GM19328 (cell line): Measurements from ENCODE around the gene NPAS3.

Source experiments
- ATAC-seq: cut with Tn5 transposase; IDR thresholded peaks from one replicate; pipeline ENCODE4 v1.9.1; 2021; ENCODE audit warnings: mild to moderate bottlenecking, moderate library complexity; ENCODE audit not compliant: unreplicated experiment

Gene NPAS3

GRCh38 chr14:33240466-33240865 is 301.8 kb downstream of the NPAS3 start:
- ATAC-seq, result no peak

GRCh38 chr14:33241331-33241730 is 302.7 kb downstream of the NPAS3 start:
- no peak for ATAC-seq

- no peak for ATAC-seq
Measured at GRCh38 chr14:33249233-33249820, 310.6 kb downstream of the NPAS3 start.

GRCh38 chr14:33250963-33251362 is 312.3 kb downstream of the NPAS3 start:
- ATAC-seq, result no peak

- ATAC-seq, result no peak
Measured at GRCh38 chr14:33254342-33254741, 315.7 kb downstream of the NPAS3 start.

GRCh38 chr14:33254861-33255395 is 316.2 kb downstream of the NPAS3 start:
- no peak for ATAC-seq

- no peak for ATAC-seq
Measured at GRCh38 chr14:33257796-33258195, 319.1 kb downstream of the NPAS3 start.

- ATAC-seq, result no peak
Measured at GRCh38 chr14:33259764-33260163, 321.1 kb downstream of the NPAS3 start.

GRCh38 chr14:33271216-33271615 is 332.5 kb downstream of the NPAS3 start:
- ATAC-seq, result no peak

- ATAC-seq, result no peak
Measured at GRCh38 chr14:33271891-33272290, 333.2 kb downstream of the NPAS3 start.

GRCh38 chr14:33273978-33274377 is 335.3 kb downstream of the NPAS3 start:
- no peak for ATAC-seq

GRCh38 chr14:33275879-33276278 is 337.2 kb downstream of the NPAS3 start:
- no peak for ATAC-seq

- no peak for ATAC-seq
Measured at GRCh38 chr14:33279865-33280264, 341.2 kb downstream of the NPAS3 start.

- no peak for ATAC-seq
Measured at GRCh38 chr14:33280646-33281045, 342.0 kb downstream of the NPAS3 start.

GRCh38 chr14:33282331-33283230 is 343.9 kb downstream of the NPAS3 start:
- no peak for ATAC-seq

GRCh38 chr14:33285902-33286700 is 347.4 kb downstream of the NPAS3 start:
- no peak for ATAC-seq

GRCh38 chr14:33287189-33287588 is 348.5 kb downstream of the NPAS3 start:
- no peak for ATAC-seq

GRCh38 chr14:33290641-33291040 is 352.0 kb downstream of the NPAS3 start:
- no peak for ATAC-seq

GRCh38 chr14:33291529-33292104 is 352.9 kb downstream of the NPAS3 start:
- no peak for ATAC-seq

- no peak for ATAC-seq
Measured at GRCh38 chr14:33294419-33294818, 355.7 kb downstream of the NPAS3 start.

GRCh38 chr14:33297565-33297964 is 358.9 kb downstream of the NPAS3 start:
- ATAC-seq, result no peak
